ENCODE measurements around the gene GOLGA3. TPM values are rescaled to one million over a fixed set of nuclear protein-coding genes. Genes with fewer than 3 reads are reported as not detected.

GOLGA3 gene
- total RNA-seq, 1 donor from 2014 or later, result 47.5 TPM

DNA sequence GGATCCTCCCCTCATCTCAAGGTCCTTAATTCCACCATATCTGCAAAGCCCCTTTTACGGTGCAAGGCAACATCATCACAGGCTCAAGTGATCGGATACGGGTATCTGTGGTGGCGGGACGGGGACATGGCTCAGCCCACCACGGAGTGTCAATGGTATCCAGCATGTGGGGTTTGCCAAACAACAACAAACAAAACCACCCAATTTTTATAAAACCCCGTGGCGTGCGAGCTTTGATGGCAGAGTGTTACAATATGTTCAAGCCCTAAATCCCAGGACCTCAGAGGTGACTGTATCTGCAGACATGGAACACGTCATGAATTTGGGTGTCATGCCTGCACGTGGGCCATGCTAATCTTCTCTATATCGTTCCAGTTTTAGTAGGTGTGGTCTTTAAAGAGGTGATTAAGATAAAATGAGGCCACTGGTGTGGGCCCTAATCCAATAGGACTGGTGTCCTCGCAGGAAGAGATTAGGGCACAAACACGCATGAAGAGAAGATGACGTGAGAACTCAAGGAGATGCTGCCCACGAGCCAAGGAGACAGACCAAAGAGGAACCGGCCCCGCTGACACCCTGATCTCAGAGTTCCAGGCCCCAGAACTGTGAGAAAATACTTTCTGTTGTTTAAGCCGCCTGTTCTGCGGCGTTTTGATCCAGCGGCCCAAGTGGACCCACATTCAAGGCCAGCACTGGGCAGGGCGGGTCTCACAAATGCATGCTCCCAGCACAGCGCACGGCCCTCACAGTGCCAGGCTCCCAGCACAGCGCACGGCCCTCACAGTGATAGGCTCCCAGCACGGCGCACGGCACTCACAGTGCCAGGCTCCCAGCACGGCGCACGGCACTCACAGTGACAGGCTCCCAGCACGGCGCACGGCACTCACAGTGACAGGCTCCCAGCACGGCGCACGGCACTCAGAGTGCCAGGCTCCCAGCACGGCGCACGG is 6.7 kb upstream of the GOLGA3 start:
- Mint-ChIP-seq H3K36me3 (ENCODE audit: insufficient read depth) (peaks cover 4% of the 10 kb centered on the region), H3K27ac (no peak overlapping the region), H3K4me3 (ENCODE audit: low read depth) (no peak overlapping the region), H3K9me3 (ENCODE audit: low read depth) (no peaks in the 10 kb centered on the region), H3K27me3 (no peaks in the 10 kb centered on the region), H3K4me1 (ENCODE audit: low read depth) (no peaks in the 10 kb centered on the region)
- TF ChIP-seq, protein P1, sequence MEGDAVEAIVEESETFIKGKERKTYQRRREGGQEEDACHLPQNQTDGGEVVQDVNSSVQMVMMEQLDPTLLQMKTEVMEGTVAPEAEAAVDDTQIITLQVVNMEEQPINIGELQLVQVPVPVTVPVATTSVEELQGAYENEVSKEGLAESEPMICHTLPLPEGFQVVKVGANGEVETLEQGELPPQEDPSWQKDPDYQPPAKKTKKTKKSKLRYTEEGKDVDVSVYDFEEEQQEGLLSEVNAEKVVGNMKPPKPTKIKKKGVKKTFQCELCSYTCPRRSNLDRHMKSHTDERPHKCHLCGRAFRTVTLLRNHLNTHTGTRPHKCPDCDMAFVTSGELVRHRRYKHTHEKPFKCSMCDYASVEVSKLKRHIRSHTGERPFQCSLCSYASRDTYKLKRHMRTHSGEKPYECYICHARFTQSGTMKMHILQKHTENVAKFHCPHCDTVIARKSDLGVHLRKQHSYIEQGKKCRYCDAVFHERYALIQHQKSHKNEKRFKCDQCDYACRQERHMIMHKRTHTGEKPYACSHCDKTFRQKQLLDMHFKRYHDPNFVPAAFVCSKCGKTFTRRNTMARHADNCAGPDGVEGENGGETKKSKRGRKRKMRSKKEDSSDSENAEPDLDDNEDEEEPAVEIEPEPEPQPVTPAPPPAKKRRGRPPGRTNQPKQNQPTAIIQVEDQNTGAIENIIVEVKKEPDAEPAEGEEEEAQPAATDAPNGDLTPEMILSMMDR (IDR thresholded peaks at IDR 0.05; ENCODE audit: unreplicated experiment), result no peak
- DNase-seq (ENCODE audit: low spot score, unreplicated experiment), result no peak

DNA sequence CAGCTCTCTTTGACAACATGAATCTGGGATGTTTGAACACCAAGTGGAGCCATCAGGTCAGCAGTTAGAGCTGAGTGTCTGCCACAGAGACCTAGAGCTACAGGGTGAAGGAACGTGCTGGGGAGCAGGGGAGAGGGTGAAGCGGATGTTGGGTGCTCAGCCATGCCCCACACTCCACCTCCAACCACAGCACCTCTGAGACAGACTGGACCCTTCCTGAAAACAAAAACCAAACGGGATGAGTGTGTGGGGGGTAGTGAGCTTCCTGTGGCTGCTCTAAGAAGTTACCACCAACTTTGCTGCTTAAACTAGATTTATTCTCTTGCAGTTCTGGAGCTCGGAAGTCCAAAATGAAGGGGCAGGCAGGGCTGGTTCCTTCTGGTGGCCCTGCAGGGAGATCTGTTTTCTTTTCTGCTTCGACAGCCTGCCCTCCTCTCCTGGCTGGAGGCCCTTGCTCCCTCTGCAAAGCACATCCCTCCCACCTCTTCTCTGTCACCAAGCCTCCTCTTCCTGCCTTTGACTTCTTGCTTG is 5.6 kb upstream of the GOLGA3 start:
- H3K27me3 Mint-ChIP-seq, result no peaks in the 10 kb centered on the region
- H3K27ac Mint-ChIP-seq, result no peak overlapping the region
- H3K4me1 Mint-ChIP-seq (ENCODE audit: low read depth), result no peaks in the 10 kb centered on the region
- peaks cover 4% of the 10 kb centered on the region for H3K36me3 Mint-ChIP-seq (ENCODE audit: insufficient read depth)
- H3K4me3 Mint-ChIP-seq (ENCODE audit: low read depth), result no peak overlapping the region
- DNase-seq (ENCODE audit: low spot score, unreplicated experiment), result no peak
- TF ChIP-seq, protein P1 (IDR thresholded peaks at IDR 0.05; ENCODE audit: unreplicated experiment), result no peak
- no peaks in the 10 kb centered on the region for H3K9me3 Mint-ChIP-seq (ENCODE audit: low read depth)

DNA sequence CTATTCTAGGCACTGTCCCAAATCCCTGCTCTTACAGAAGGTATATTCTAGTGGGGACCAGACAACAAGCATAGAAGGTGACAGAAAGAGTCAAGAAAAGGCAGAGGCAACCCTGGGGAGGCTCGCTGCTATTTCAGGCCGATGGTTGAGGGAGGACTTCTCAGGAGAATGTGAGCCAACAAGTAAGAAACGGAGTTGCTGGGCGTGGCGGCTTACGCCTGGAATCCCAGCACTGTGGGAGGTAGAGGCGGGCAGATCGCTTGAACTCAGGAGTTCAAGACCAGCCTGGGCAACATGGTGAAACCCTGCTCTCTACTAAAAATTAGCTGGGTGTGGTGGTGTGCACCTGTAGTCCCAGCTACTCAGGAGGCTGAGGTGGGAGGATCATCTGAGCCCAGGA is 4.7 kb upstream of the GOLGA3 start:
- H3K4me3 Mint-ChIP-seq (ENCODE audit: low read depth), result no peak overlapping the region

DNA sequence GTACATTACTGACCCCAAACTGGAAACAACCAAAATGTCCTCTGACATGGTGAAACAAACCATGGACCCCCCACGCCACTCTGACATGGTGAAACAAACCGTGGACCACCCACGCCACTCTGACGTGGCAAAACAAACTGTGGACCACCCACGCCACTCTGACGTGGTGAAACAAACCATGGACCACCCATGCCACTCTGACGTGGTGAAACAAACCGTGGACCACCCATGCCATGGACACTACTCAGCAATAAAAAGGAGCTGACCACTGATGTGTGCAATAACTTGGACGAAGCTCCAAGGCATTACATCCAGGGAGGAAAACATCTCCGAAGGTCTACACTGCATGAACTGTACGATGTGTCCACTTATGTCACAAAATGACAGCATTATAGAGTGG is 3.1 kb upstream of the GOLGA3 start:
- no peak for DNase-seq (ENCODE audit: low spot score, unreplicated experiment)
- H3K4me3 Mint-ChIP-seq (ENCODE audit: low read depth), result no peak overlapping the region
- H3K27ac Mint-ChIP-seq, result no peak overlapping the region
- H3K9me3 Mint-ChIP-seq (ENCODE audit: low read depth), result no peaks in the 10 kb centered on the region
- no peaks in the 10 kb centered on the region for H3K27me3 Mint-ChIP-seq
- peaks cover 14% of the 10 kb centered on the region for H3K4me1 Mint-ChIP-seq (ENCODE audit: low read depth)
- peaks cover 7% of the 10 kb centered on the region for H3K36me3 Mint-ChIP-seq (ENCODE audit: insufficient read depth)
- TF ChIP-seq, protein P1 (IDR thresholded peaks at IDR 0.05; ENCODE audit: unreplicated experiment), result no peak

More for the DNA sequence above, 4.7 kb upstream of the GOLGA3 start:
- Mint-ChIP-seq H3K4me1 (ENCODE audit: low read depth) (no peaks in the 10 kb centered on the region), H3K36me3 (ENCODE audit: insufficient read depth) (peaks cover 4% of the 10 kb centered on the region), H3K27ac (no peak overlapping the region), H3K27me3 (no peaks in the 10 kb centered on the region), H3K9me3 (ENCODE audit: low read depth) (no peaks in the 10 kb centered on the region)
- DNase-seq (ENCODE audit: low spot score, unreplicated experiment), result no peak
- TF ChIP-seq, protein P1 (IDR thresholded peaks at IDR 0.05; ENCODE audit: unreplicated experiment), result no peak

DNA sequence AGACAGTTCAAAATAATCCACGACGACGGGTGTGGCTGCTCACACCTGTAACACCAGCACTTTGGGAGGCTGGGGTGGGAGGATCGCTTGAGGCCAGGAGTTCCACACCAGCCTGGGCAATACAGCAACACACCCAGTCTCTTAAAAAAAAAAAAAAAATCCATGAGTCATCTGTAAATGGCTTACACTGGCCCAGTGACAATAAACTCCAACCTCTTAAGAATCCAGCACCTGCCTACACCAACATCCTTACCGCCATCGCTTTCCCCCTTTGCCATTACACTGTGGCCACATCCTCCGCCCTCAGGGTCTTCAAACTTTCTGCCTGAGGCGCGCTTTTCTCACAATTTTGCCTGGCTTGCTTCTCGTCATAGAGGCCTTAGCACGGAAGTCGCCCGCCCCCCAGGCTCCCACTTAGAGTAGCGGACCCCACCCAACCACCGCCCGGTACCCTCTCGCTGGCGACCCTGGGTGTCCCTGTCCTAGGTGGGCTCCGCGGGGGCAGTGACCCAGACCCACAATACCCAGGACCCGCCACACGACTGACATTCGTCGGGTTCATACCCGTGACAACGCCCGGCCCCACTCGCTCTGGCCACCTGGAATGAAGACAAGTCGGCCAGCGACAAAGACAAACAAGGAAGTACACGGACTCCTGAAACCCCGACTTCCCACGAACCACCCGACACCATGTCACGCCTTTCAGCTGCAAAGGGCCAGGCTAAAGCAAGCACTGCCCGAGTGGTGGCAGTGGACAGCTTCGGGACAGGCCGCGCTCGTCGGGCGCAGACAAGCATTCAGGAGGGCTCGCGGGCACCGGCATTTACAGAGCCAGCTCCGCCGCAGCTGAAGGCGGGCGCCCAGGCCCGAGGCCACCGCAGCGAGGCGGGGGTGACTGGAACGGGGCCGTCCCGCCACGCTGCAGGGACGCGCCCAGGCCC is 636 bp downstream of the GOLGA3 start:
- H3K4me3 Mint-ChIP-seq (ENCODE audit: low read depth), result peak overlapping the region; percentile 86
- H3K36me3 Mint-ChIP-seq (ENCODE audit: insufficient read depth), result peaks cover 12% of the 10 kb centered on the region
- H3K9me3 Mint-ChIP-seq (ENCODE audit: low read depth), result no peaks in the 10 kb centered on the region
- no peaks in the 10 kb centered on the region for H3K27me3 Mint-ChIP-seq
- peak; percentile 18 for DNase-seq (ENCODE audit: low spot score, unreplicated experiment)
- H3K27ac Mint-ChIP-seq, result peak overlapping the region; percentile 95
- H3K4me1 Mint-ChIP-seq (ENCODE audit: low read depth), result peaks cover 14% of the 10 kb centered on the region
- TF ChIP-seq, protein P1 (IDR thresholded peaks at IDR 0.05; ENCODE audit: unreplicated experiment), result no peak
